HL-60 (cell line): Measurements from ENCODE around the gene ACTA1.

ENCODE experiments used
- DNase-seq, 2 experiments: peaks; one replicate each; pipeline ENCODE4 v3.0.0-alpha.2; 2010 to 2020; ENCODE audit warnings: low read depth in 1 of 2, low spot score in 1 of 2
- H3K27ac ChIP-seq: fragments of 250-450 bp; sonication (Bioruptor Pico); replicated peaks from 2 replicates; pipeline ENCODE4 v1.5.1; 2020; ENCODE audit warnings: mild to moderate bottlenecking, moderate library complexity
- H3K27me3 ChIP-seq: fragments of 250-450 bp; sonication (Bioruptor Pico); 2 replicates; pipeline ENCODE4 v1.5.1; 2021; ENCODE audit warnings: mild to moderate bottlenecking, moderate library complexity; ENCODE audit not compliant: insufficient read depth, poor library complexity, severe bottlenecking
- H3K4me3 ChIP-seq: replicated peaks from 2 replicates; pipeline ENCODE4 v1.5.1; 2011; ENCODE audit warnings: mild to moderate bottlenecking, control low read depth, low read length; ENCODE audit not compliant: insufficient read depth
- CTCF ChIP-seq: IDR thresholded peaks from one replicate; pipeline ENCODE4 v1.5.1; 2011; ENCODE audit warnings: low read length, control low read depth, inconsistent platforms; ENCODE audit not compliant: insufficient read depth
- GABPA ChIP-seq: IDR thresholded peaks from 2 replicates; pipeline ENCODE4 v1.6.1; 2012; ENCODE audit warnings: low read depth
- POLR2AphosphoS5 ChIP-seq: IDR thresholded peaks from 2 replicates; pipeline ENCODE4 v1.6.1; 2012; ENCODE audit warnings: low read depth
- REST ChIP-seq: IDR thresholded peaks from 2 replicates; pipeline ENCODE4 v1.6.1; 2012; ENCODE audit warnings: low read depth; ENCODE audit not compliant: insufficient replicate concordance
- SPI1 ChIP-seq: IDR thresholded peaks from 2 replicates; pipeline ENCODE4 v1.6.1; 2012; ENCODE audit warnings: low read depth, mild to moderate bottlenecking, borderline replicate concordance

ACTA1 gene

DNA sequence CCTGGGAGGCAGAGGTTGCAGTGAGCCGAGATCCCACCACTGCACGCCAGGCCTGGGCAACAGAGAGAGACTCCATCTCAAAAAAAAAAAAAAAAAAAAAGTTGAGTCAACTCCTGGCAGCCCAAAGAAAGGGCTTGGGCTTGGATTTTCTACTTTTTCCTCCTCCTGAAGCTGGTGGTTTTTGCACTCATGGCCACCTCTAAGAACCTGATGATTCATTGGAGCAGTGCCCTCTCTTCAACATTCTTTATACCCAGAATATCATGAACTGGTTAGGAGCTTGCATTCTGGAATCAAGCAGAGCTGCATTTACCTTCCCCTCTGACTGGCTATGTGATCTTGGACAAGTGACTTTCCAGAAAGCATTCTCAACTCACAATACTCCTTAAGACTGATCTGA, 3.5 kb upstream of the ACTA1 start:
- H3K4me3 ChIP-seq = no peak overlapping the region
- no peak overlapping the region for H3K27ac ChIP-seq
- no peak for DNase-seq
- peaks cover 25% of the 10 kb centered on the region for H3K27me3 ChIP-seq
- TF ChIP-seq CTCF = no peak
- no peak for TF ChIP-seq REST
- no peak for TF ChIP-seq GABPA
- TF ChIP-seq SPI1 = no peak
- no peak for TF ChIP-seq POLR2AphosphoS5

DNA sequence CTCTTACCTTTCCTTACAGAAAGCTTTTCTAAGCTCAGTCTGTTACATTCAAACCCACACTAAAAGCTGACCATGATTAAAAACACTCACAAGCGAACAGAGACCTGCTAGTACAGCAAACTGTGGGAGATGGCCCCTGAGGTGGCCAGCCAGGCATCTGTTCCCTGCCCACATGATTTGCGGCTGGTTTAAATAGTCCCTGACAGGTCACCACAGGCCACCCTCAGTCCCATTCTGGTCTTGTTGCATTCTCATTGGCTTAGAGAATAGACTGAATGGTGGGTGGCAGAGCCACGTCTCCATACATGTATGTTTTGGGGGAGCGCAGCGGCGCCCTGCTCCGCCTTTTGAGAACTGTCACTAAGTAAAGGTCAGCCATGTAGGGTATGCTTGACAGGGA, 2.3 kb upstream of the ACTA1 start:
- TF ChIP-seq POLR2AphosphoS5 (no peak), SPI1 (no peak)
- DNase-seq = no peak
- H3K27ac ChIP-seq = no peak overlapping the region
- no peak overlapping the region for H3K4me3 ChIP-seq
- peaks cover 32% of the 10 kb centered on the region for H3K27me3 ChIP-seq

DNA sequence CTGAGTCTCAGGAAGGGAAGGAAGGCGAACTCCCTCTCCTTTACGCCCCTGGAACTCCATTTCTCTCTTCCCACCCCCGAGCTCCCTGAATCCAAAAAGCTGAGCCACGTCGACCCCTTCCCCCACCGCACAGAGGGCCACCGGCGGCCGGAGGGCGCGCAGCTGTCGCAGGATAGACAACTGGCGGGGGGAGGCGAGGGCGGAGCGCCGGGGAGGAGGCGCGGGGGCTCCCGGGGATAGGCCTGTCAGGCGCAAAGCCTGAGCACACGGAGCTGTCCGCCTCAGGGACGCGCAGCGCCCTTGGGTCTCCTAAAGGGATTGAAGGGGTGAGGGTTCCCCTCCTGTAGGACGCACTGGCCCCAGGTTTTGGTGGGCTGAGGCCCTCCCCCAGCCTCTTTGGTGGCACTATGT, 752 bp upstream of the ACTA1 start:
- Histone ChIP-seq H3K27me3 (peaks cover 45% of the 10 kb centered on the region), H3K27ac (no peak overlapping the region), H3K4me3 (no peak overlapping the region)
- no peak for DNase-seq
- TF ChIP-seq CTCF = no peak
- no peak for TF ChIP-seq GABPA
- no peak for TF ChIP-seq REST
- TF ChIP-seq SPI1 = no peak

- no peak overlapping the region for H3K4me3 ChIP-seq
- TF ChIP-seq CTCF (no peak), GABPA (no peak), POLR2AphosphoS5 (no peak), REST (no peak), SPI1 (no peak)
- peaks cover 45% of the 10 kb centered on the region for H3K27me3 ChIP-seq
- no peak overlapping the region for H3K27ac ChIP-seq
- DNase-seq = no peak
Observed at GRCh38 chr1:229433364-229434004, 410 bp downstream of the ACTA1 start.
